ENCODE measurements around the gene BMP7.

The BMP7 gene

DNA sequence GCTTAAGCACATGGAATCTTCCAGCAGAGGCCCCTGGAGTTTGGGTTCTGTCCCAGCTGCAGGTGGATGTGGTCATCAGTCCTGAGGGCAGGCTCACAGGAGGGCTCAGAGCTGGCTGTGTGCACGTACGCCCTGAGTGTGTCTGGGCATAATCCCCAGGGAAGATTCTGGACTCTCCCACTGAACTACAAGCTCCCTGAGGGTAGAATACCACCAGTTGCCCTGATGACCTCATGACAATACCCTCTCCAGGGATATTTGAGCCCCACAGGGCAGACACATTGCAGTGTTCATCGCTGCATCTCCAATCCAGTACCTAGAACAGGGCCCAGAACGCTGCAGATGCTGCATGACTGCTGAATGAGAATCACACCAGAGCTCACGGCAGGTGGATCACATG is 92.5 kb downstream of the BMP7 start:
- Histone ChIP-seq H3K4me3 (ENCODE audit: low read depth in 1 of 2, low read length in 1 of 2) (no peak overlapping the region), H3K36me3 (no peaks in the 10 kb centered on the region), H3K27me3 (peaks cover 6% of the 10 kb centered on the region), H3K4me1 (ENCODE audit: control insufficient read depth in 1 of 2, insufficient read depth in 1 of 2, low read depth in 1 of 2, low read length in 1 of 2) (no peaks in the 10 kb centered on the region), H3K27ac (no peak overlapping the region), H3K9me3 (no peaks in the 10 kb centered on the region)
- TF ChIP-seq, protein P1, sequence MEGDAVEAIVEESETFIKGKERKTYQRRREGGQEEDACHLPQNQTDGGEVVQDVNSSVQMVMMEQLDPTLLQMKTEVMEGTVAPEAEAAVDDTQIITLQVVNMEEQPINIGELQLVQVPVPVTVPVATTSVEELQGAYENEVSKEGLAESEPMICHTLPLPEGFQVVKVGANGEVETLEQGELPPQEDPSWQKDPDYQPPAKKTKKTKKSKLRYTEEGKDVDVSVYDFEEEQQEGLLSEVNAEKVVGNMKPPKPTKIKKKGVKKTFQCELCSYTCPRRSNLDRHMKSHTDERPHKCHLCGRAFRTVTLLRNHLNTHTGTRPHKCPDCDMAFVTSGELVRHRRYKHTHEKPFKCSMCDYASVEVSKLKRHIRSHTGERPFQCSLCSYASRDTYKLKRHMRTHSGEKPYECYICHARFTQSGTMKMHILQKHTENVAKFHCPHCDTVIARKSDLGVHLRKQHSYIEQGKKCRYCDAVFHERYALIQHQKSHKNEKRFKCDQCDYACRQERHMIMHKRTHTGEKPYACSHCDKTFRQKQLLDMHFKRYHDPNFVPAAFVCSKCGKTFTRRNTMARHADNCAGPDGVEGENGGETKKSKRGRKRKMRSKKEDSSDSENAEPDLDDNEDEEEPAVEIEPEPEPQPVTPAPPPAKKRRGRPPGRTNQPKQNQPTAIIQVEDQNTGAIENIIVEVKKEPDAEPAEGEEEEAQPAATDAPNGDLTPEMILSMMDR (IDR thresholded peaks at IDR 0.05): no peak

DNA sequence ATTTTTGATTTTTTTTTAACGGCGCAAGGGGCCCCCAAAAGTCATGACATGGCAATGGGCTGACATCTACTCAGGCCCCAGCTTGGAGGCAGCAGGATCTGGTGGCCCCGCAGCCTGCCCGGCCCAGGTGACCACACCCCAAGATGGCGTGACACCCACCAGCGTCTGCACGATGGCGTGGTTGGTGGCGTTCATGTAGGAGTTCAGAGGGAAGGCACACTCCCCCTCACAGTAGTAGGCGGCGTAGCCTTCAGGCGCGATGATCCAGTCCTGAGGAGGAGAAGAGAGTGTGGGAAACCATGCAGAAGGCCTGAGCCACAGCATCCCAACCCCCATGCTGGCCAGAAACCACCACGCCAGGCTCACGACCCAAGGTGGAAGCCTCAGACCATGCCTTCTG is 93.4 kb downstream of the BMP7 start:
- no peaks in the 10 kb centered on the region for H3K27me3 ChIP-seq
- TF ChIP-seq, protein P1 (IDR thresholded peaks at IDR 0.05): no peak
- H3K9me3 ChIP-seq: no peaks in the 10 kb centered on the region
- H3K4me1 ChIP-seq (ENCODE audit: control insufficient read depth in 1 of 2, insufficient read depth in 1 of 2, low read depth in 1 of 2, low read length in 1 of 2): no peaks in the 10 kb centered on the region
- H3K36me3 ChIP-seq: no peaks in the 10 kb centered on the region
- H3K27ac ChIP-seq: no peak overlapping the region
- no peak overlapping the region for H3K4me3 ChIP-seq (ENCODE audit: low read depth in 1 of 2, low read length in 1 of 2)

DNA sequence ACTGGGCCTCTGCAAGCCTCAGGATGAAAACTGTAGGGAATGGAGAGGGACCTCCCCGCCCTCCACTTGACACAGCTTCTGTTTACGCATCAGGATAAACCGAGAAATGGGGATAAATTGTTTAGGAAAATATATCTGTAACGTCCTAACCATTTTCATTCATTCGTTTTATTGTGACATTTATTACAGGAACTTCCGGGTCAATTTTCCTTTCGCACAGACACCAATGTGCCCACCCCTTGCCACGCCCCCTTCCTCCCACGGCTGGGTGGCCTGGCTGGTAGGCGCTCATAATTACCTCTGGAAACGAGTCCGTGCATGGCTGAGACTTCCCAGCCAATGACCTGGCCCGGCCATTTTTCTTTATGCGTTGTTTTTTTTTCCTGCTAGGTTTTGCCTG is 96.1 kb downstream of the BMP7 start:
- Histone ChIP-seq H3K36me3 (no peaks in the 10 kb centered on the region), H3K4me1 (ENCODE audit: control insufficient read depth in 1 of 2, insufficient read depth in 1 of 2, low read depth in 1 of 2, low read length in 1 of 2) (no peaks in the 10 kb centered on the region), H3K4me3 (ENCODE audit: low read depth in 1 of 2, low read length in 1 of 2) (no peak overlapping the region), H3K9me3 (no peaks in the 10 kb centered on the region), H3K27me3 (no peaks in the 10 kb centered on the region), H3K27ac (no peak overlapping the region)
- TF ChIP-seq, protein P1 (IDR thresholded peaks at IDR 0.05): no peak

DNA sequence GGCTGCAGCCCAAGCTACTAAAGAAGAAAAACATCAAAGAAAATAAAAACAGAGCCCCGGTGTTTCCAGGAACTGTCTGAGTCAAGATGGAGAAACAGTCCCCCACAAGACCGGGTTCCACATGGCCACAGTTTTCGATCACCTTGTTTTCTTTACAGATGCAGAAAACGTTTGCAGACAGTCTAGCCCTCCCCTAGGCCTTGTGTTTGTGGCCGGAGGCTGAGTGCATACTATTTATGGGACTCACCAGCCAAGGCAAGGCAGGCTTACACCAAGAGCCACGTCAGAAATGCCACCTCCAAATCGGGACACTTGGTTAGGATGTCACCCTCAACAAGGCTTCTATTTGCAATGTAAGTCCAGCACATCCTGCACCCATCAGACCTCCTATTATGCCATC is 97.3 kb downstream of the BMP7 start:
- H3K9me3 ChIP-seq: no peaks in the 10 kb centered on the region
- H3K27me3 ChIP-seq: no peaks in the 10 kb centered on the region
- H3K4me3 ChIP-seq (ENCODE audit: low read depth in 1 of 2, low read length in 1 of 2): no peak overlapping the region
- H3K36me3 ChIP-seq: no peaks in the 10 kb centered on the region
- no peaks in the 10 kb centered on the region for H3K4me1 ChIP-seq (ENCODE audit: control insufficient read depth in 1 of 2, insufficient read depth in 1 of 2, low read depth in 1 of 2, low read length in 1 of 2)
- TF ChIP-seq, protein P1 (IDR thresholded peaks at IDR 0.05): no peak
- H3K27ac ChIP-seq: no peak overlapping the region

DNA sequence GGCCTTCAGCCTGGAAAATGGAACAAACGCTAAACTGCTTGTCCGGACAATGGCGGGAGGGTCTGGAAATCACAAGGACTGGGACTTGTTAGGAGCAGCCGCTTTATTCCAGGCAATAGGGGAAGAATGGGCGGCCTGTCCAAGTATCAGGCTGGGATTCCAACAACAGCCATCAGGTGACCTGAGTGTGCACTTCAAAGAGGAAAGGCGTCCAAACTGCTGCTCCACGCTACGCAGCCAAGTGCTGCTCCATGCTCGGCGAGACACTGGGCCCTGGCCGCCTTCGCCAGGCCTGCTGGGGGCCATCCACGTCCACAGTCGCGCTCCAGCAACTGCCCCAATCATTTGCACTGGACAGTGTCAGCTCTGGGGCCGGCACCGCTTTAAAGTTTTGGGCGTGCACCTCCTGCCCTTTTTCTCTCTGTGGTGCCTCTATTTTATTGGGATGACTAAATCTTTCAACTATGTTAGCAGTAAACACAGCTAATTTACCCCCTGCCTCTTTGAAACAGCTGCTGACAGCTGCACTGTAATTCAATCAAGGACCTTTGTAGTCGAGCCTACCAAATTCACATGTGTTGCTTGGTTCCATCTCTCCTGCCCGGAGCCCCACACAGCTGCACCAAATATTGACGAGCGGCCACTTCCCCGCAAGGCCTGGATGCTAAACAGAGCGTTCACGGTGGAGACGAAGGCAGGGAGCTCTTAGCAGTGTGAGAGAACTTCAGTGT is 98.3 kb downstream of the BMP7 start:
- Histone ChIP-seq H3K27me3 (no peaks in the 10 kb centered on the region), H3K4me3 (ENCODE audit: low read depth in 1 of 2, low read length in 1 of 2) (no peak overlapping the region), H3K27ac (no peak overlapping the region), H3K9me3 (no peaks in the 10 kb centered on the region), H3K36me3 (no peaks in the 10 kb centered on the region), H3K4me1 (ENCODE audit: control insufficient read depth in 1 of 2, insufficient read depth in 1 of 2, low read depth in 1 of 2, low read length in 1 of 2) (no peaks in the 10 kb centered on the region)
- TF ChIP-seq, protein P1 (IDR thresholded peaks at IDR 0.05): no peak

All from neutrophil (primary cell).